CD14-positive monocyte (primary cell): ENCODE results near the gene FAM200A. TPM values are rescaled to one million over a fixed set of nuclear protein-coding genes. Genes with fewer than 3 reads are reported as not detected.
A peak's percentile ranks its signal among the peaks of the same experiment; 100 is the strongest.

Experiments
- DNase-seq, 3 donors: peaks; one replicate each; pipeline ENCODE4 v3.0.0-alpha.2; 2011 to 2022
- H2AFZ ChIP-seq: 2 replicates; pipeline ENCODE4 v1.6.0; 2012; ENCODE audit warnings: mild to moderate bottlenecking, low read depth, low read length, inconsistent platforms; ENCODE audit not compliant: insufficient read depth, poor library complexity, severe bottlenecking
- H3K27ac ChIP-seq, 2 donors: 1 replicate in 1 of 2; 2 replicates in 1 of 2; pipeline ENCODE4 v1.5.1; 2012 to 2013; ENCODE audit warnings: low read length in 2 of 2, control low read depth in 1 of 2, inconsistent platforms in 1 of 2, low read depth in 1 of 2, mild to moderate bottlenecking in 1 of 2
- H3K27me3 ChIP-seq, 2 donors: one replicate each; pipeline versions ENCODE4 v1.6.0 to v1.6.1; 2011 to 2013; ENCODE audit warnings: low read length in 2 of 2; ENCODE audit not compliant: control insufficient read depth in 2 of 2, insufficient read depth in 2 of 2
- H3K36me3 ChIP-seq, 2 donors: replicated peaks in 1 of 2; 1 replicate in 1 of 2; 2 replicates in 1 of 2; pipeline versions ENCODE4 v1.5.1 to v1.6.1; 2012 to 2013; ENCODE audit warnings: low read length in 2 of 2, control low read depth in 1 of 2, inconsistent platforms in 1 of 2, mild to moderate bottlenecking in 1 of 2; ENCODE audit not compliant: insufficient read depth in 2 of 2, control insufficient read depth in 1 of 2
- H3K4me1 ChIP-seq, 2 donors: 1 replicate in 1 of 2; 2 replicates in 1 of 2; pipeline versions ENCODE4 v1.5.1 to v1.6.1; 2012 to 2013; ENCODE audit warnings: low read length in 2 of 2, control low read depth in 1 of 2, inconsistent platforms in 1 of 2, mild to moderate bottlenecking in 1 of 2, moderate library complexity in 1 of 2; ENCODE audit not compliant: insufficient read depth in 2 of 2, control insufficient read depth in 1 of 2
- H3K4me2 ChIP-seq: replicated peaks from 2 replicates; pipeline ENCODE3; 2012; ENCODE audit warnings: low read length, moderate library complexity, mild to moderate bottlenecking; ENCODE audit not compliant: poor library complexity, severe bottlenecking; ENCODE audit errors: extremely low read depth
- H3K4me3 ChIP-seq, 3 experiments: fragments of 200-600 bp in 1 of 3; sonication (generic) in 1 of 3; replicated peaks in 1 of 3; 1 replicate in 2 of 3; 2 replicates in 1 of 3; pipeline ENCODE4 v1.5.1; 2011 to 2013; ENCODE audit warnings: low read length in 3 of 3, mild to moderate bottlenecking in 3 of 3, control low read depth in 2 of 3, low read depth in 2 of 3, inconsistent platforms in 1 of 3, moderate library complexity in 1 of 3
- H3K79me2 ChIP-seq: 2 replicates; pipeline ENCODE4 v1.6.0; 2012; ENCODE audit warnings: mild to moderate bottlenecking, control low read depth, inconsistent platforms, low read length, moderate library complexity; ENCODE audit not compliant: insufficient read depth
- H3K9ac ChIP-seq: 2 replicates; pipeline ENCODE4 v1.6.0; 2017; ENCODE audit warnings: low read length, mild to moderate bottlenecking; ENCODE audit not compliant: insufficient read depth, poor library complexity, severe bottlenecking
- H3K9me3 ChIP-seq, 2 donors: replicated peaks in 1 of 2; 1 replicate in 1 of 2; 2 replicates in 1 of 2; pipeline versions ENCODE4 v1.5.1 to v1.6.1; 2012 to 2013; ENCODE audit warnings: low read length in 2 of 2, control low read depth in 1 of 2; ENCODE audit not compliant: control insufficient read depth in 1 of 2, insufficient read depth in 1 of 2
- H4K20me1 ChIP-seq: 2 replicates; pipeline ENCODE4 v1.6.0; 2012; ENCODE audit warnings: mild to moderate bottlenecking, low read length, control low read depth, moderate library complexity; ENCODE audit not compliant: insufficient read depth
- H3K27ac Mint-ChIP-seq, 7 donors: one replicate each; pipeline ENCODE4 v1.8.0; 2020; ENCODE audit warnings: mild to moderate bottlenecking in 7 of 7, mixed read lengths in 7 of 7, moderate library complexity in 6 of 7, inconsistent platforms in 2 of 7
- H3K27me3 Mint-ChIP-seq, 3 donors: one replicate each; pipeline ENCODE4 v1.8.0; 2021 to 2022; ENCODE audit warnings: low read depth in 3 of 3, mild to moderate bottlenecking in 3 of 3, mixed read lengths in 3 of 3, moderate library complexity in 3 of 3, inconsistent platforms in 1 of 3
- H3K36me3 Mint-ChIP-seq, 2 donors: one replicate each; pipeline ENCODE4 v1.8.0; 2020; ENCODE audit warnings: mixed read lengths in 2 of 2, inconsistent platforms in 1 of 2, mild to moderate bottlenecking in 1 of 2
- H3K4me1 Mint-ChIP-seq: one replicate; pipeline ENCODE4 v1.8.0; 2020; ENCODE audit warnings: mild to moderate bottlenecking, mixed read lengths
- H3K4me3 Mint-ChIP-seq, 2 donors: one replicate each; pipeline ENCODE4 v1.8.0; 2020; ENCODE audit warnings: mild to moderate bottlenecking in 2 of 2, mixed read lengths in 2 of 2, moderate library complexity in 1 of 2
- H3K9me3 Mint-ChIP-seq, 7 donors: one replicate each; pipeline ENCODE4 v1.8.0; 2020 to 2022; ENCODE audit warnings: mixed read lengths in 7 of 7, mild to moderate bottlenecking in 6 of 7, moderate library complexity in 6 of 7, inconsistent platforms in 2 of 7
- WGBS: methylation state at CpG from one replicate; pipeline ENCODE4 v1.1.5; 2013; ENCODE audit warnings: missing lambda C conversion rate; ENCODE audit not compliant: insufficient coverage; 5-methylcytosine and 5-hydroxymethylcytosine counted together
- intact Hi-C, 2 donors: fragments of 100-400 bp; cut with micrococcal nuclease; formaldehyde crosslinking; loops; one replicate each; pipeline versions ENCODE4 v1.15.0 to v1.15.1; 2023
- polyA plus RNA-seq, 3 donors: library from polyadenylated mRNA; depleted of rRNA in 1 of 3; unstranded in 2 of 3; stranded (reverse) in 1 of 3; fragments of 300-500 nt in 2 of 3; fragments of >200 nt in 1 of 3; fragmentation: Illumina TruSeq in 2 of 3; gene quantifications; 1 replicate in 2 of 3; 2 replicates in 1 of 3; pipeline ENCODE4 v1.2.3, GENCODE V29; 2012 to 2021
- TF ChIP-seq, protein P1 (sequence below): fragments of 200-600 bp; IDR thresholded peaks from one replicate; pipeline ENCODE4 v1.8.0; 2022; ENCODE audit warnings: antibody characterized with exemption, mild to moderate bottlenecking

The FAM200A gene
- polyA plus RNA-seq, 3 donors, result 0.85 to 1.3 (median 1.2) TPM

DNA sequence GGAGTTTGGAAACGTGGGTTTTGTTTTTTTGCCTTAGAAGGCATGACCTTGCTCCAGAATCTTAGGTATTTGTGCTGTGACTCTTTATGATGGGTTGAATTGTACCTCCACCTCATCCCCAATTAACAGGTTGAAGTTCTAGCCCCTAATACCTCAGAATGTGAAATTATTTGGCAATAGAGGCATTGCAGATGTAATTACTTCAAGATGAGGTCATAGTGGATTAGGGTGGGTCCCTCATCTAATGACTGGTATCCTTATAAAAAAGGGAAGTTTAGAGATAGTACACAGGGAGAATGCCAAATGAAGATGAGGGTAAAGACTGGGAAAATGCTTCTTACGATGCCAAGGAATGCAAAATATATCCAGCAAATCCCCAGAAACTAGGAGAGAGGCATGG, 3.0 kb upstream of the FAM200A start:
- TF ChIP-seq, protein P1, sequence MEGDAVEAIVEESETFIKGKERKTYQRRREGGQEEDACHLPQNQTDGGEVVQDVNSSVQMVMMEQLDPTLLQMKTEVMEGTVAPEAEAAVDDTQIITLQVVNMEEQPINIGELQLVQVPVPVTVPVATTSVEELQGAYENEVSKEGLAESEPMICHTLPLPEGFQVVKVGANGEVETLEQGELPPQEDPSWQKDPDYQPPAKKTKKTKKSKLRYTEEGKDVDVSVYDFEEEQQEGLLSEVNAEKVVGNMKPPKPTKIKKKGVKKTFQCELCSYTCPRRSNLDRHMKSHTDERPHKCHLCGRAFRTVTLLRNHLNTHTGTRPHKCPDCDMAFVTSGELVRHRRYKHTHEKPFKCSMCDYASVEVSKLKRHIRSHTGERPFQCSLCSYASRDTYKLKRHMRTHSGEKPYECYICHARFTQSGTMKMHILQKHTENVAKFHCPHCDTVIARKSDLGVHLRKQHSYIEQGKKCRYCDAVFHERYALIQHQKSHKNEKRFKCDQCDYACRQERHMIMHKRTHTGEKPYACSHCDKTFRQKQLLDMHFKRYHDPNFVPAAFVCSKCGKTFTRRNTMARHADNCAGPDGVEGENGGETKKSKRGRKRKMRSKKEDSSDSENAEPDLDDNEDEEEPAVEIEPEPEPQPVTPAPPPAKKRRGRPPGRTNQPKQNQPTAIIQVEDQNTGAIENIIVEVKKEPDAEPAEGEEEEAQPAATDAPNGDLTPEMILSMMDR, result no peak
- peaks cover 44% of the 10 kb centered on the region for H3K4me1 Mint-ChIP-seq
- H3K36me3 ChIP-seq, result peaks cover 0 to 14% of the 10 kb centered on the region in 2 donors
- no peaks in the 10 kb centered on the region for H3K27me3 ChIP-seq
- H3K9me3 ChIP-seq, result no peaks in the 10 kb centered on the region
- H3K27ac ChIP-seq, result peak overlapping the region in 1 of 2 donors; percentile 67
- H2AFZ ChIP-seq, result no peak overlapping the region
- peaks cover 32 to 55% of the 10 kb centered on the region in 2 donors for H3K4me1 ChIP-seq
- no peaks in the 10 kb centered on the region for H4K20me1 ChIP-seq
- H3K9me3 Mint-ChIP-seq, result no peaks in the 10 kb centered on the region
- peak overlapping the region; percentile 21 to 80 (median 40) for H3K27ac Mint-ChIP-seq
- H3K9ac ChIP-seq, result no peak overlapping the region
- peak; percentile 15 to 39 (median 22) for DNase-seq
- no peak overlapping the region for H3K4me3 ChIP-seq
- no peak overlapping the region for H3K4me3 Mint-ChIP-seq
- peaks cover 21 to 24% of the 10 kb centered on the region in 2 donors for H3K36me3 Mint-ChIP-seq
- intact Hi-C loops, result loop anchor here in 1 of 2 donors (5.0 kb wide), 1 partner anchor 62 kb away; the partner anchor contains the start of gene ZSCAN25
- no peaks in the 10 kb centered on the region for H3K27me3 Mint-ChIP-seq
- no CpG with 5 or more reads among the region's 2 CpGs for WGBS
- H3K79me2 ChIP-seq, result peaks cover 64% of the 10 kb centered on the region
- no peak overlapping the region for H3K4me2 ChIP-seq

DNA sequence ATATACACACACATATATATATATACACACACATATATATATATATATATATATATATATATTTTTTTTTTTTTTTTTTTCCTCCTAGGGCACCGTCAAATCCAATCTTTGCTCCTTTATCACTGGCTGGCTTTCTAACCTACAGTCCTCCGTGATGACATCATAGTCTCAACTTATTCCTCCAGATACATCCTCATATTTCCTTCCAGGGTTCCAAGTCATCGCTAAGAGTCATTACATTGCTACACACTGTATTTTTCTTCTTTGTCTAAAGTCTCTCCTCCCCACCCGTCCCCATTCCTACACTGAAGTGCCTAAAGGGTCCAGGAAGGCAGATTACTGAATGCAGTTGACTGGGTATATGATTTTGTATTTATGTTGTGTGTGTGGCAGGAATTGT, 1.1 kb upstream of the FAM200A start:
- Histone ChIP-seq H3K27ac (no peak overlapping the region), H3K27me3 (no peaks in the 10 kb centered on the region), H3K9me3 (no peaks in the 10 kb centered on the region), H3K79me2 (peaks cover 45% of the 10 kb centered on the region), H3K4me1 (peaks cover 25 to 44% of the 10 kb centered on the region in 2 donors), H2AFZ (no peak overlapping the region), H3K4me3 (no peak overlapping the region), H3K9ac (no peak overlapping the region), H3K36me3 (peaks cover 3 to 18% of the 10 kb centered on the region in 2 donors), H3K4me2 (no peak overlapping the region), H4K20me1 (no peaks in the 10 kb centered on the region)
- TF ChIP-seq, protein P1, result no peak
- WGBS, result 100% methylated on average over 2 of the region's 4 CpGs
- H3K9me3 Mint-ChIP-seq, result peaks cover 0 to 6% (median 3%) of the 10 kb centered on the region in 7 donors
- H3K36me3 Mint-ChIP-seq, result peaks cover 26 to 27% of the 10 kb centered on the region in 2 donors
- intact Hi-C loops, result no loop called here
- H3K27me3 Mint-ChIP-seq, result no peaks in the 10 kb centered on the region
- no peak overlapping the region for H3K27ac Mint-ChIP-seq
- no peak overlapping the region for H3K4me3 Mint-ChIP-seq
- no peak for DNase-seq
- peaks cover 43% of the 10 kb centered on the region for H3K4me1 Mint-ChIP-seq
